Right lobe of liver (tissue), 6 donors: Measurements from ENCODE around the gene BCAP29. TPM values are rescaled to one million over a fixed set of nuclear protein-coding genes. Genes with fewer than 3 reads are reported as not detected.

Source experiments
- ATAC-seq, 4 donors: fragments of 200-7000 bp; cut with Tn5 transposase; one replicate each; pipeline ENCODE4 v1.9.1; 2020; ENCODE audit warnings: mild to moderate bottlenecking in 4 of 4, moderate library complexity in 4 of 4
- DNase-seq, 3 donors: peaks; one replicate each; pipeline ENCODE4 v3.0.0-alpha.2; 2020
- H3K27ac ChIP-seq, 3 donors: fragments of 200-600 bp; one replicate each; pipeline ENCODE4 v1.8.0; 2022
- H3K27me3 ChIP-seq, 2 donors: fragments of 200-600 bp; one replicate each; pipeline ENCODE4 v1.8.0; 2022
- H3K36me3 ChIP-seq, 4 donors: fragments of 200-600 bp; sonication (generic) in 1 of 4; one replicate each; pipeline versions ENCODE4 v1.5.1 to v1.8.0; 2017 to 2022; ENCODE audit warnings: control low read depth in 1 of 4
- H3K4me1 ChIP-seq, 4 donors: fragments of 200-600 bp; sonication (generic) in 1 of 4; one replicate each; pipeline versions ENCODE4 v1.5.1 to v1.8.0; 2017 to 2022; ENCODE audit warnings: control low read depth in 1 of 4
- H3K4me3 ChIP-seq, 3 donors: fragments of 200-600 bp; one replicate each; pipeline ENCODE4 v1.8.0; 2022
- H3K9me3 ChIP-seq, 4 donors: fragments of 200-600 bp; sonication (generic) in 1 of 4; one replicate each; pipeline versions ENCODE4 v1.5.1 to v1.8.0; 2017 to 2022; ENCODE audit warnings: control low read depth in 1 of 4
- CTCF ChIP-seq, 4 donors: fragments of 200-600 bp in 3 of 4; fragments of 450-650 bp in 1 of 4; IDR thresholded peaks; one replicate each; pipeline versions ENCODE4 v1.5.1 to v1.8.0; 2016 to 2022; ENCODE audit warnings: antibody characterized with exemption in 4 of 4, mild to moderate bottlenecking in 2 of 4
- POLR2A ChIP-seq: fragments of 450-650 bp; IDR thresholded peaks from one replicate; pipeline ENCODE4 v1.6.1; 2017; ENCODE audit warnings: antibody characterized with exemption, mild to moderate bottlenecking
- WGBS: methylation state at CpG from one replicate; pipeline ENCODE4 v1.1.6; 2018; ENCODE audit warnings: low coverage, low lambda C conversion rate; ENCODE audit not compliant: insufficient coverage; ENCODE audit errors: missing lambda C conversion rate; 5-methylcytosine and 5-hydroxymethylcytosine counted together
- intact Hi-C, 2 donors: fragments of 100-400 bp; cut with DNase I; formaldehyde crosslinking; loops; one replicate each; pipeline versions ENCODE4 v1.11.2 to v1.14.1; 2022
- total RNA-seq, 6 experiments: library from RNA; depleted of rRNA in 2 of 6; stranded (reverse); fragments of >200 nt in 2 of 6; fragmentation: NEBNext Ultra II Directional in 3 of 6; extraction: Animal tissue kit (Norgen Biotek cat#: 25700) in 3 of 6; gene quantifications; one replicate each; pipeline versions ENCODE4 v1.1.0 to v1.2.4, GENCODE V29; 2016 to 2023
- donor health status: DM: no; HTN: yes; CAD: no.
- donor health status: DM: no; HTN: no; CAD: no.
- donor health status: DM: no; HTN: no; CAD: no.
- donor health status: DM: no; HTN: yes; CAD: no.
- donor health status: DM: no; HTN: yes; CAD: no.

Gene BCAP29
- total RNA-seq, 6 experiments from 2014 or later = 26.2 to 59.5 (median 31.0) TPM

GRCh38 chr7:107643938-107644308 is 63.9 kb downstream of the BCAP29 start:
- no peak overlapping the region for H3K4me3 ChIP-seq
- ATAC-seq (peak in 1 of 4 donors; percentile 37), DNase-seq (no peak)
- no peaks in the 10 kb centered on the region for H3K9me3 ChIP-seq
- no peak overlapping the region for H3K27ac ChIP-seq
- WGBS = 78% methylated on average over 1 of the region's 1 CpG
- no peaks in the 10 kb centered on the region for H3K36me3 ChIP-seq
- no peak for TF ChIP-seq CTCF (IDR thresholded peaks at IDR 0.05)
- no peak for TF ChIP-seq POLR2A
- intact Hi-C loops = no loop called here
- no peaks in the 10 kb centered on the region for H3K27me3 ChIP-seq
- no peaks in the 10 kb centered on the region for H3K4me1 ChIP-seq

- TF ChIP-seq POLR2A (no peak), CTCF (IDR thresholded peaks at IDR 0.05) (no peak)
Observed at GRCh38 chr7:107644309-107644974, 64.4 kb downstream of the BCAP29 start.

GRCh38 chr7:107652642-107653041 is 72.6 kb downstream of the BCAP29 start:
- no peaks in the 10 kb centered on the region for H3K4me1 ChIP-seq
- no peaks in the 10 kb centered on the region for H3K27me3 ChIP-seq
- no peak for TF ChIP-seq CTCF (IDR thresholded peaks at IDR 0.05)
- TF ChIP-seq POLR2A = no peak
- H3K4me3 ChIP-seq = no peak overlapping the region
- 75% methylated on average over 3 of the region's 5 CpGs for WGBS
- no peaks in the 10 kb centered on the region for H3K36me3 ChIP-seq
- H3K27ac ChIP-seq = no peak overlapping the region
- no peaks in the 10 kb centered on the region for H3K9me3 ChIP-seq
- intact Hi-C loops = no loop called here
- DNase-seq (no peak), ATAC-seq (no peak)

More at GRCh38 chr7:107644309-107644974, 64.4 kb downstream of the BCAP29 start:
- WGBS = 50% methylated on average over 9 of the region's 9 CpGs
- DNase-seq (no peak), ATAC-seq (peak in 3 of 4 donors; percentile 34 to 56 (median 40))
- H3K4me1 ChIP-seq = no peaks in the 10 kb centered on the region
- no peak overlapping the region for H3K27ac ChIP-seq
- H3K9me3 ChIP-seq = no peaks in the 10 kb centered on the region
- intact Hi-C loops = no loop called here
- H3K27me3 ChIP-seq = no peaks in the 10 kb centered on the region
- H3K4me3 ChIP-seq = no peak overlapping the region
- H3K36me3 ChIP-seq = no peaks in the 10 kb centered on the region

- peaks cover 0 to 4% of the 10 kb centered on the region in 2 donors for H3K27me3 ChIP-seq
- no peak for DNase-seq
- intact Hi-C loops = no loop called here
- TF ChIP-seq POLR2A (no peak), CTCF (IDR thresholded peaks at IDR 0.05) (no peak)
- H3K27ac ChIP-seq = no peak overlapping the region
- no peak for ATAC-seq
- H3K9me3 ChIP-seq = no peaks in the 10 kb centered on the region
- peaks cover 0 to 13% (median 4%) of the 10 kb centered on the region in 4 donors for H3K4me1 ChIP-seq
- no peaks in the 10 kb centered on the region for H3K36me3 ChIP-seq
- no peak overlapping the region for H3K4me3 ChIP-seq
Observed at GRCh38 chr7:107658467-107658866, 78.4 kb downstream of the BCAP29 start.
